Activated naive CD4-positive, alpha-beta T cell treated with anti-CD3 and anti-CD28 coated beads, Interleukin-2, amount 50 U/mL, for 72 hours (primary cell): ENCODE data around the gene WWP2. TPM values are rescaled to one million over a fixed set of nuclear protein-coding genes. Genes with fewer than 3 reads are reported as not detected.
"Not testable (repeated sequence)": the region's sequence is repeated elsewhere in the genome, so short reads cannot be mapped to it uniquely, and the experiment has no call there.

Experiments used
- ATAC-seq, 2 donors: fragments of 150-1000 bp; cut with Tn5 transposase; 2 replicates each; pipeline ENCODE4 v1.10.0; 2021; ENCODE audit warnings: mild to moderate bottlenecking in 2 of 2, moderate library complexity in 2 of 2
- DNase-seq, 2 donors: peaks; one replicate each; pipeline ENCODE4 v3.0.0; 2021 to 2022; ENCODE audit warnings: low spot score in 2 of 2
- H3K27ac Mint-ChIP-seq, 2 donors: one replicate each; pipeline ENCODE4 v1.8.0; 2022; ENCODE audit warnings: mild to moderate bottlenecking in 2 of 2, mixed read lengths in 2 of 2
- H3K36me3 Mint-ChIP-seq, 2 donors: one replicate each; pipeline ENCODE4 v1.8.0; 2022; ENCODE audit warnings: mixed read lengths in 2 of 2
- H3K9me3 Mint-ChIP-seq, 2 donors: one replicate each; pipeline ENCODE4 v1.8.0; 2022; ENCODE audit warnings: mixed read lengths in 2 of 2
- total RNA-seq, 2 donors: library from RNA; stranded (reverse); gene quantifications; one replicate each; pipeline ENCODE4 v1.2.3, GENCODE V29; 2022

Gene WWP2
- total RNA-seq, 2 donors from 2014 or later: 48.2 to 51.9 TPM

GRCh38 chr16:69741519-69741918 is 20.6 kb upstream of the WWP2 start:
- ATAC-seq (peak in 1 of 2 donors; percentile 40), DNase-seq (no peak)
- Mint-ChIP-seq H3K27ac (no peak overlapping the region), H3K9me3 (no peaks in the 10 kb centered on the region), H3K36me3 (peaks cover 7 to 29% of the 10 kb centered on the region in 2 donors)

GRCh38 chr16:69741951-69742904 is 19.9 kb upstream of the WWP2 start:
- H3K36me3 Mint-ChIP-seq: peaks cover 7 to 30% of the 10 kb centered on the region in 2 donors
- no peak for DNase-seq
- no peak for ATAC-seq
- no peaks in the 10 kb centered on the region for H3K9me3 Mint-ChIP-seq
- H3K27ac Mint-ChIP-seq: no peak overlapping the region

GRCh38 chr16:69744363-69745231 is 17.5 kb upstream of the WWP2 start:
- Mint-ChIP-seq H3K27ac (peak overlapping the region in 1 of 2 donors; percentile 65), H3K36me3 (peaks cover 14 to 45% of the 10 kb centered on the region in 2 donors), H3K9me3 (no peaks in the 10 kb centered on the region)
- ATAC-seq (no peak), DNase-seq (no peak)

GRCh38 chr16:69745232-69745612 is 16.9 kb upstream of the WWP2 start:
- peaks cover 14 to 45% of the 10 kb centered on the region in 2 donors for H3K36me3 Mint-ChIP-seq
- H3K27ac Mint-ChIP-seq: peak overlapping the region in 1 of 2 donors; percentile 72
- no peak for DNase-seq
- no peak for ATAC-seq
- H3K9me3 Mint-ChIP-seq: no peaks in the 10 kb centered on the region

- peaks cover 14 to 50% of the 10 kb centered on the region in 2 donors for H3K36me3 Mint-ChIP-seq
- DNase-seq: no peak
- no peak for ATAC-seq
Observed at GRCh38 chr16:69745959-69746358, 16.2 kb upstream of the WWP2 start.

GRCh38 chr16:69747115-69747514 is 15.0 kb upstream of the WWP2 start:
- no peak for ATAC-seq
- Mint-ChIP-seq H3K36me3 (peaks cover 16 to 52% of the 10 kb centered on the region in 2 donors), H3K27ac (peak overlapping the region in 1 of 2 donors; percentile 45)

More at GRCh38 chr16:69745959-69746358, 16.2 kb upstream of the WWP2 start:
- H3K9me3 Mint-ChIP-seq: no peaks in the 10 kb centered on the region
- H3K27ac Mint-ChIP-seq: peak overlapping the region; percentile 45 to 65

GRCh38 chr16:69748694-69749345 is 13.3 kb upstream of the WWP2 start:
- no peak for ATAC-seq
- no peaks in the 10 kb centered on the region for H3K9me3 Mint-ChIP-seq
- peak overlapping the region in 1 of 2 donors; percentile 55 for H3K27ac Mint-ChIP-seq
- H3K36me3 Mint-ChIP-seq: peaks cover 25 to 55% of the 10 kb centered on the region in 2 donors
- no peak for DNase-seq

More at GRCh38 chr16:69747115-69747514, 15.0 kb upstream of the WWP2 start:
- no peaks in the 10 kb centered on the region for H3K9me3 Mint-ChIP-seq
- no peak for DNase-seq

- H3K9me3 Mint-ChIP-seq: no peaks in the 10 kb centered on the region
- peaks cover 26 to 46% of the 10 kb centered on the region in 2 donors for H3K36me3 Mint-ChIP-seq
- peak overlapping the region; percentile 99 for H3K27ac Mint-ChIP-seq
- ATAC-seq: no peak
- no peak for DNase-seq
Observed at GRCh38 chr16:69754143-69754468, 8.0 kb upstream of the WWP2 start.

GRCh38 chr16:69754469-69755310 is 7.4 kb upstream of the WWP2 start, which contains the start of gene NOB1:
NOB1 (minus strand) TSS chr16:69754926; CDS start chr16:69754910, 16 bp downstream.
- Mint-ChIP-seq H3K27ac (peak within 1 kb of the TSS; percentile 99), H3K9me3 (no peaks in the 10 kb centered on the region), H3K36me3 (peaks cover 22 to 41% of the 10 kb centered on the region in 2 donors)
- peak; percentile 98 for ATAC-seq
- peak; percentile 98 to 99 for DNase-seq

- H3K9me3 Mint-ChIP-seq: no peaks in the 10 kb centered on the region
- peaks cover 22 to 32% of the 10 kb centered on the region in 2 donors for H3K36me3 Mint-ChIP-seq
- ATAC-seq: no peak
- DNase-seq: no peak
- no peak overlapping the region for H3K27ac Mint-ChIP-seq
Observed at GRCh38 chr16:69756705-69757104, 5.4 kb upstream of the WWP2 start.

- DNase-seq, H3K27ac Mint-ChIP-seq, ATAC-seq, H3K9me3 Mint-ChIP-seq: not testable (repeated sequence)
- H3K36me3 Mint-ChIP-seq: peaks cover 23 to 30% of the 10 kb centered on the region in 2 donors
Observed at GRCh38 chr16:69757375-69757774, 4.8 kb upstream of the WWP2 start.

- no peak for DNase-seq
- Mint-ChIP-seq H3K27ac (peak overlapping the region; percentile 90 to 97), H3K9me3 (no peaks in the 10 kb centered on the region), H3K36me3 (peaks cover 5 to 15% of the 10 kb centered on the region in 2 donors)
- peak; percentile 25 to 37 for ATAC-seq
Observed at GRCh38 chr16:69762814-69763598, 874 bp downstream of the WWP2 start.

- DNase-seq: no peak
- Mint-ChIP-seq H3K27ac (peak overlapping the region; percentile 90 to 97), H3K9me3 (no peaks in the 10 kb centered on the region), H3K36me3 (peaks cover 5 to 15% of the 10 kb centered on the region in 2 donors)
- no peak for ATAC-seq
Observed at GRCh38 chr16:69763599-69763942, 1.4 kb downstream of the WWP2 start.

GRCh38 chr16:69767459-69768229 is 5.5 kb downstream of the WWP2 start:
- H3K9me3 Mint-ChIP-seq: no peaks in the 10 kb centered on the region
- DNase-seq (no peak), ATAC-seq (peak; percentile 42 to 77)
- H3K36me3 Mint-ChIP-seq: peaks cover 0 to 10% of the 10 kb centered on the region in 2 donors
- H3K27ac Mint-ChIP-seq: no peak overlapping the region
